Glutamatergic neuron (in vitro differentiated cells): ENCODE measurements around the gene CSNK1D. TPM values are rescaled to one million over a fixed set of nuclear protein-coding genes. Genes with fewer than 3 reads are reported as not detected.

Source experiments
- DNase-seq: peaks from one replicate; pipeline ENCODE4 v3.0.0; 2022
- H3K27ac Mint-ChIP-seq: one replicate; pipeline ENCODE4 v1.8.0; 2020; ENCODE audit warnings: mild to moderate bottlenecking, mixed read lengths, inconsistent platforms; ENCODE audit not compliant: unreplicated experiment
- H3K27me3 Mint-ChIP-seq: one replicate; pipeline ENCODE4 v1.8.0; 2020; ENCODE audit warnings: mild to moderate bottlenecking, moderate library complexity, mixed read lengths, inconsistent platforms; ENCODE audit not compliant: unreplicated experiment
- H3K36me3 Mint-ChIP-seq: one replicate; pipeline ENCODE4 v1.8.0; 2020; ENCODE audit warnings: mild to moderate bottlenecking, mixed read lengths, inconsistent platforms; ENCODE audit not compliant: unreplicated experiment
- H3K4me1 Mint-ChIP-seq: one replicate; pipeline ENCODE4 v1.8.0; 2020; ENCODE audit warnings: mild to moderate bottlenecking, low read depth, mixed read lengths, inconsistent platforms; ENCODE audit not compliant: unreplicated experiment
- H3K4me3 Mint-ChIP-seq: one replicate; pipeline ENCODE4 v1.8.0; 2020; ENCODE audit warnings: mild to moderate bottlenecking, mixed read lengths, inconsistent platforms; ENCODE audit not compliant: unreplicated experiment
- H3K9me3 Mint-ChIP-seq: one replicate; pipeline ENCODE4 v1.8.0; 2020; ENCODE audit warnings: mild to moderate bottlenecking, moderate library complexity, mixed read lengths, inconsistent platforms; ENCODE audit not compliant: unreplicated experiment
- CTCF ChIP-seq: fragments of 200-600 bp; sonication (generic); IDR thresholded peaks from one replicate; pipeline ENCODE4 v1.5.0; 2021; ENCODE audit not compliant: partially characterized antibody, unreplicated experiment
- total RNA-seq: library from RNA; stranded (reverse); fragmentation: NEBNext Ultra II Directional; extraction: Animal tissue kit (Norgen Biotek cat#: 25700); gene quantifications from one replicate; pipeline ENCODE4 v1.2.1, GENCODE V29; 2021; ENCODE audit not compliant: unreplicated experiment

CSNK1D gene
- total RNA-seq, 1 donor from 2014 or later: 211 TPM

DNA sequence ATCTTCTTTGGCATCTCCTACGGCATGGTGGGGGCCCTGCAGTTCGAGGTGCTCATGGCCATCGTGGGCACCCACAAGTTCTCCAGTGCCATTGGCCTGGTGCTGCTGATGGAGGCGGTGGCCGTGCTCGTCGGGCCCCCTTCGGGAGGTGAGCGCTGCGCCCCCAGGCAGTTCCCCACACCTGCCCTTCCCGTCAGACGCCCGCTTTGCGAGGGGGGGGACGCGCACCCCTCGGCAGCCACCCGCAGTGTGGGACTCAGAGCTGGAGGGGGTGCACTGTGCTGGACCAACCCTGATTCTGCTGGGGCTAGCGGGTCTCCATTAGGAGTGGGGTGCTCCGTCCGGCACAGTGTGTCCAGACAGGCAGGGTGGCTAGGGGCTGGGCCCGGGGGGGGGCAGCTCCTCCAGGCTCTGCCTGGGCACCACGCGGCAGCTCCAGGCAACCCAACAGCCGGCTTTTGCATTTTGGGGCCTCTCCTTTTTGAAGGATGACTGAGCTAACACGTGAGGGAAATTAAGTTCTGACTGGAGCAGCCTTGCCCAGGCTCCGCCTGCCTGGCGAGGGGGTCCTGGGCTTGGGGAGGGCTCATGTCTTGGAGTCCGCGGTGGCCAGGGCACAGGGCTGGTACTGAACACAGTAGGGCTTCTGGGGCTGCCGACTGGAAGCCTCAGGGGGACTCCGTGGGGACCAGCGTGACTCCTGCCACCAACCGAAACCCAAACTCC, 35.6 kb downstream of the CSNK1D start:
- Mint-ChIP-seq H3K36me3 (no peaks in the 10 kb centered on the region), H3K27ac (peak overlapping the region; percentile 43), H3K27me3 (peaks cover 9% of the 10 kb centered on the region), H3K9me3 (peaks cover 8% of the 10 kb centered on the region), H3K4me3 (no peak overlapping the region), H3K4me1 (peaks cover 10% of the 10 kb centered on the region)
- TF ChIP-seq CTCF: no peak
- DNase-seq: no peak

GRCh38 chr17:82237083-82237745, 36.3 kb downstream of the CSNK1D start:
- H3K4me1 Mint-ChIP-seq: peaks cover 6% of the 10 kb centered on the region
- H3K9me3 Mint-ChIP-seq: peaks cover 4% of the 10 kb centered on the region
- H3K4me3 Mint-ChIP-seq: no peak overlapping the region
- no peaks in the 10 kb centered on the region for H3K36me3 Mint-ChIP-seq
- DNase-seq: no peak
- peaks cover 6% of the 10 kb centered on the region for H3K27me3 Mint-ChIP-seq
- H3K27ac Mint-ChIP-seq: peak overlapping the region; percentile 43
- TF ChIP-seq CTCF: no peak

DNA sequence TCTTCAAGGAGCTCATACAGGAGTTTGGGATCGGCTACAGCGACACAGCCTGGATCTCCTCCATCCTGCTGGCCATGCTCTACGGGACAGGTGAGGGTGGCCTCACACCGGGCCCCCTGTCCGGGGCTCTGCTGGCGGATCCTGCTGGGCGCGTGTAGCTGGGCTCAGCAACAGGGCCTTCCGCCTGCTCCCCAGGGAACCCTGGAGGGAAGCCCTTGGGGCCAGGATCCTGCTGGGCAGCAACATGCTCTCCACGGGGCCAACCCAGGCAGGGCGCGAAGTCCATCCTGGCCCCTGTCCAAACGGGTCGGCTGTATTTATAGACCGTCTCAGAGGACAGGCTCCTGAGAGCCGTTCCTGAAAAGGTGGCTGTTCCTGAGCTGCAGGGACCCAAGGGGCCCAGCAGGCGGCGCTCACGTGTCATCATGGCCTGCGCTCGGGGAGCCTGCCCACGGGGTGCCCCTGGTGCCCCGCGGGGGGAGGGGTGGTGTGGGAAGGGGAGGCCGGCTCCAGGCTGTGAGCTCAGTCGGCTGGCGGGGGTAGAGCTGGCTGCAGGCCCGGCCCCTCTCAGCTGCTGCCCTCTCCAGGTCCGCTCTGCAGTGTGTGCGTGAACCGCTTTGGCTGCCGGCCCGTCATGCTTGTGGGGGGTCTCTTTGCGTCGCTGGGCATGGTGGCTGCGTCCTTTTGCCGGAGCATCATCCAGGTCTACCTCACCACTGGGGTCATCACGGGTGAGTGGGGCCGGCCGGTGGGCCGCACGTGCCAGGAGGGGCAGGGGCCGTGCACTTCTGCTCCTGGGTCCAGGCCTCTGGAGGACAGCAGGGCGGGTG, 37.1 kb downstream of the CSNK1D start:
- Mint-ChIP-seq H3K36me3 (no peaks in the 10 kb centered on the region), H3K4me1 (peaks cover 6% of the 10 kb centered on the region), H3K27ac (no peak overlapping the region), H3K4me3 (no peak overlapping the region), H3K27me3 (peaks cover 6% of the 10 kb centered on the region), H3K9me3 (peaks cover 4% of the 10 kb centered on the region)
- peak; percentile 98 for TF ChIP-seq CTCF
- DNase-seq: peak; percentile 79

- DNase-seq: no peak
- peaks cover 6% of the 10 kb centered on the region for H3K4me1 Mint-ChIP-seq
- TF ChIP-seq CTCF: no peak
- H3K36me3 Mint-ChIP-seq: no peaks in the 10 kb centered on the region
- peaks cover 3% of the 10 kb centered on the region for H3K9me3 Mint-ChIP-seq
- no peak overlapping the region for H3K27ac Mint-ChIP-seq
- H3K4me3 Mint-ChIP-seq: no peak overlapping the region
- H3K27me3 Mint-ChIP-seq: peaks cover 4% of the 10 kb centered on the region
Measured at GRCh38 chr17:82235775-82236141, 37.7 kb downstream of the CSNK1D start.
